Left hindlimb (tissue), 1 donor: Measurements from ENCODE around the gene CHFR.
"Not testable (repeated sequence)": the region's sequence is repeated elsewhere in the genome, so short reads cannot be mapped to it uniquely, and the experiment has no call there.

Experiments used
- DNase-seq: peaks from one replicate; pipeline ENCODE4 v3.0.0-alpha.2; 2018

The CHFR gene

GRCh38 chr12:132873724-132874123, 13.7 kb downstream of the CHFR start:
- no peak for DNase-seq

GRCh38 chr12:132872975-132873421, 14.4 kb downstream of the CHFR start:
- no peak for DNase-seq

DNA sequence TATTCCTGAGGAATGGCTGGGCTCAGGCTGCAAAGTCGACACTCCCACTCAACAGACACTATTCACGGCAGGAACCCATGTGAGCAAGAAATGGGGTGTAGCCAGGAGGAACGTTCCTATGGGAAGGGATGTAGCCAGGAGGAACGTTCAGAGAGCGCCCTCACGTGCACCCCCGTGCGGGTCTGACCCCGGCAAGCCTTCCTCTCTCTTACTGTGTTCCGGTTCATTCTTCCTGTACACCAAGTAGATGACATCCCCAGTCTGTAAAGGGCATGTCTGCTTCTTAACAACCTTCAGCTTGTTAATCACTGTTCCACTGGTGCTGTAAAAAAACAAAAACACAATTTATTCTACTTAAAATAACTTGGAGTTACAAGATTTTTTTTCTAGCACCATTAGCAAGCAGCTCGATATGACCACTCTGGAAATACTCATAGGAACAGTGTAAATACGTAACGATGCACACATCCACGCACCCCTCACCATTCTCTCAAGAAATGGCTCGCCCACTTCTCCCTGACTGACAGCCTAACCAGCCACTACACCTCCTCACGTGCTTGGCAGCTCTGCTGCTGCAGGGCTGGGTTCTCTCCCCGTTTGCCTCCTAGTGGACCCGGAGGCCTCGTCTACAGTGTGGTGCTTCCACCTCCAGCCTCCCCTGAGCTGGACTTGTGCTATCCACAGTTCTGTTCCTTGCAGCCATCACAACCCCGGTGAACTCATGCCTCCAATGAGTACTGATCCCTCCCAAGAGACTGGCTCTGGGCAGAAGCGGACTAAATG, 15.1 kb downstream of the CHFR start:
- DNase-seq, result no peak

- no peak for DNase-seq
Measured at GRCh38 chr12:132869551-132869950, 17.9 kb downstream of the CHFR start.

DNA sequence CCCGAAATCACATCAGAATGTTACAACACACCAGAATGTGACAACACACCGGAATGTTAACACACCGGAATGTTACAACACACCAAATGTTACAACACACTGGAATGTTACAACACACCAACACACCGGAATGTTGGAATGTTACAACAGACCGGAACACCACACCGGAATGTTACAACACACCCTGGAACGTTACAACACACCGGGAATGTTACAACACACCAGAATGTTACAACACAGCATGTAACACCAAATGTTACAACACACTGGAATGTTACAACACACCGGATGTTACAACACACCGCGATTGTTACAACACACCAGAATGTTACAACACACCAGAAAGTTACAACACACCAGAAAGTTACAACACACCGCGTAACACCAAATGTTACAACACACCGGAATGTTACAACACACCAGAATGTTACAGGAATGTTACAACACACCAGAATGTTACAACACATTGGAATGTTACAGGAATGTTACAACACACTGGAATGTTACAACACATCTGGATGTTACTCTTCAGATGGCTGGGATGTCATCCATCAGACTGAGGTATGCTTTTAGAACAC, 21.1 kb downstream of the CHFR start:
- no peak for DNase-seq

DNA sequence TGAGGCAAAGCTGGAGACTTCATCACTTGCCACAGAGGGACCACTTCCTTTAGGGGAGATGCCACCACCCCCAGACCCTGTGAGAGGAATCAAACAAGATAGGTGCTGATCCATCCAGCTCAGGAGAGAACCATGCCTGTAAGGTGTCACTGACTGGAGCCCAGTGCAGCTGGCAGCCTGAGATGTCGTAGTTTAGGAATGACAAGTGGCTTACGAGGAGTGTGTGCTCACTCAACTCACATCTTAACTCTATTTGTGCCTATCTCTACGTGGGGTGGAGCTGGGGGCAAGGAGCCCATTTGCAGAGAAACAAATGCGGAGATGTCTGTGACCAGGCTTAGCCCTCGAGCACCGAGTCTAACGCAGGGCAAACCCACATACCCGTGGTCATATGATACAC, 25.8 kb downstream of the CHFR start:
- no peak for DNase-seq

- no peak for DNase-seq
Measured at GRCh38 chr12:132858718-132859266, 28.6 kb downstream of the CHFR start.

DNA sequence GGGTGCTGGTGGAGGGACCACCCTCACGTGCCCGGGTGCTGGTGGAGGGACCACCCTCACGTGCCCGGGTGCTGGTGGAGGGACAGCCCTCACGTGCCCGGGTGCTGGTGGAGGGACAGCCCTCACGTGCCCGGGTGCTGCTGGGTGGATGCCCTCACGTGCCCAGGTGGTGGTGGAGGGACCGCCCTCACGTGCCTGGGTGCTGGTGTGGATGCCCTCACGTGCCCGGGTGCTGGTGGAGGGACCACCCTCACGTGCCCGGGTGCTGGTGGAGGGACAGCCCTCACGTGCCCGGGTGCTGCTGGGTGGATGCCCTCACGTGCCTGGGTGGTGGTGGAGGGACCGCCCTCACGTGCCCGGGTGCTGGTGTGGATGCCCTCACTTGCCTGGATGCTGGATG, 30.4 kb downstream of the CHFR start:
- DNase-seq, result not testable (repeated sequence)

- DNase-seq, result no peak
Measured at GRCh38 chr12:132856581-132856980, 30.8 kb downstream of the CHFR start.

DNA sequence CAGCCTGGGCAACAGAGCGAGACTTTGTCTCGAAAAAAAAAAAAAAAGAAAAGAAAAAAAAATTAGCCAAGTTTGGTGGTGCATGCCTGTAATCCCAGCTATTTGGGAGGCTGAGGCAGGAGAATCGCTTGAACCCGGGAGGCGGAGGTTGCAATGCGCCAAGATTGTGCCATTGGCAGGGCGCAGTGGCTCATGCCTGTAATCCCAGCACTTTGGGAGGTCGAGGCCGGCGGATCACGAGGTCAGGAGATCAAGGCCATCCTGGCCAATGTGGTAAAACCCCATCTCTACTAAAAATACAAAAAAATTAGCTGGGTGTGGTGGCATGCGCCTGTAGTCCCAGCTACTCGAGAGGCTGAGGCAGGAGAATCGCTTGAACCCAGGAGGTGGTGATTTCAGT, 32.2 kb downstream of the CHFR start:
- DNase-seq, result not testable (repeated sequence)

DNA sequence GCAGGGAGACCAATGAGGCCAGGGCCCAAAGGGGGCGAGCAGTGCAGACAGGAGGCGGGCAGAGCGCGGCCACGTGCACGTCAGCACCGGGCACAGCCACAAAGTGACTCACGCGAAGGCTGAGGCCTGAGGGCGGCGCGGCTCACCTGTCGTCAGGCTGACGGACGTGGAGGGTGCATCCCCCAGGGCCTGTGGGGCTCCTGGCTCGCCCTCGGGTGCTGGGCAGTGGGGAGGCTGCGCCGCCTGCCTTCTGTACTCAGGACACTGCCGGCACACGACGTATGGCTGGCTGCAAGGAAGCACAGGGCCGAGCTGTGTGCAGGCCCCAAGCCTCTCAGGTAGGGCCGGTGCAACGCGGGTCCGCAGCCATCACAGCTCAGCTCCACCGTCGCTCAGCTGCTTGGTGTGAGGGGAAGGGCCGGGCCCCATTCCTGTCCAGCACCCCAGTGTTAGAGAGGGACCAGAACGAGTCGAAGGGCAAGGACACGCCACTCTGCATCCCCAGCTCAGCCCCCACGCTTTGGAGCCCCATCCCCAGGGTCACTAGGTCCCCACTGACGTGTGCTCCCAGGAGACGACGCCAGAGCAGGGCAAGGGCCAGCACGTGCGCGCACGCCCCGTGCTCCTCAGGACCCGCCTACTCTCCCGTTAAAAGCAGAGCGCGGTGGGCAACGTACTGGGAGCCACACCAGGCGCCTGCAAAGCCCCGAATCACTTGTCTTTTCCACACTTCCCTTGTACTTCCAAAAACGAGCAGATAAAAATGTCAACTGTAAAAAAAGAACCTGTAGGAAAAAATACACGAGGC, 33.9 kb downstream of the CHFR start:
- no peak for DNase-seq

- no peak for DNase-seq
Measured at GRCh38 chr12:132852496-132852895, 34.9 kb downstream of the CHFR start.

GRCh38 chr12:132851465-132851864, 35.9 kb downstream of the CHFR start:
- no peak for DNase-seq

- no peak for DNase-seq
Measured at GRCh38 chr12:132850291-132850690, 37.1 kb downstream of the CHFR start.

- no peak for DNase-seq
Measured at GRCh38 chr12:132848521-132848920, 38.9 kb downstream of the CHFR start.

- DNase-seq, result no peak
Measured at GRCh38 chr12:132847363-132848356, 39.7 kb downstream of the CHFR start.

- DNase-seq, result not testable (repeated sequence)
Measured at GRCh38 chr12:132844681-132845080, 42.7 kb downstream of the CHFR start.

DNA sequence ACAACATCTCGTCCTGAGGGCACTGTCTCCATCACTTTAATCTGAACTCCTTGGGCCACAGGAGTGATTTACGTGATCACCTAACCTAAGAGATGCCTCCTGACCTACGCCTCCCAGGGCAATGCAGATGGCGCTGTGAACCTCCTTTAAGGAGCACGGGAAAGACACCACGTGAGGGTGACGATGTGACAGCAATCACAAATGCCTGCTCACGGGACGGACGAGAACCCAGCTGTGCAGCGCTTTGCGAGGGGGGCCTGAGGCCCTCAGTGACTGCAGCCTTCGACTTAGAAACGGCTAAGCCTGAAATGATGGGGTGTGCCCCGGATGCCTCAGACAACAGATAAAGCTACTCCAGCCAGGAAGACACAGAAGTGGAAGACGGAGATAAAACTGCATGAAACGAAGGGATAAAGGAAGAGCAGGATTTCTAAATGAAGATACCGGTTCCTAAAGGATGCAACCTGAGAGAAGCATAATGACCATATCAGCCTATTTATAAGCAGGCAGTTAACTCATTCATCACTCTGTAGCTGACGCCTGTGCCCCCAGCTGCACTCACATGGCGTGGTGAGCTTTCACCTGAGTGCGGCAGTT, 44.9 kb downstream of the CHFR start:
- no peak for DNase-seq

GRCh38 chr12:132841151-132841550, 46.3 kb downstream of the CHFR start:
- no peak for DNase-seq

DNA sequence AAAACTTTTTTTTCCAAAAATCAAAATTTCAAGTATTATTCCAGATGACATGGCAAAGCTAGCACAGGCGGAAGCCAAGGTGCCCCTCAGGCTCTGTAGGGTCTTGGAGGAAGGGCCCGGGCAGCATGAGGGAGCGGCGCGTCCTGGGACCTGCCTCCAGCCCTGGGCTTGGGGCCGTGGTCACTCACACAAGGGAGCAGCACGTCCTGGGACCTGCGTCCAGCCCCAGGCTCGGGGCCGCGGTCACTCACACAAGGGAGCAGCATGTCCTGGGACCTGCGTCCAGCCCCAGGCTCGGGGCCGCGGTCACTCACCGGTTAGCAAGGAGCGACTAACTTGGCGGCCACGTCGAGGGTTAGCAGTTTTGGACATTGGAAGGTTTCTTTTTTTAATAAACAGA, 46.9 kb downstream of the CHFR start:
- no peak for DNase-seq

DNA sequence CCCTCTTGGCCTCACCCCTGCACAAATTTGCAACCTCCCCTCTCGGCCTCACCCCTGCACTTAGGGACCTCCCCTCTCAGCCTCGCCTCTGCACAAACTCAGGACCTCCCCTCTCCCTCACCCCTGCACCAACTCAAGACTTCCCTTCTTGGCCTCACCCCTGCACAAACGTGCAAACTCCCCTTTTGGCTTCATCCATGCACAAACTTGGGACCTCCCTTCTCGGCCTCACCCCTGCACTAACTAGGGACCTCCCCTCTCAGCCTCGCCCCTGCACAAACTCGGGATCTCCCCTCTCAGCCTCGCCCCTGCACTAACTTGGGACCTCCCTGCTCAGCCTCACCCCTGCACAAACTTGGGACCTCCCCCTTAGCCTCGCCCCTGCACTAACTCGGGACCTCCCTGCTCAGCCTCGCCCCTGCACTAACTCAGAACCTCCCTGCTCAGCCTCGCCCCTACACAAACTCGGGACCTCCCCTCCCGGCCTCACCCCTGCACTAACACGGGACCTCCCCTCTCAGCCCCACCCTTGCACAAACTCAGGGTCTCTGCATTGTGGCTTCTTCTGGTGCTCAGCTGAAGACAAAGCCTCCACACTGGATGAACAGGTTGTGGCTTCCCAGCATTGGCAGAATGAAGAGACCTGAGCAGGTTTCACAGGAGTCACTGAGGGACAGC, 47.7 kb downstream of the CHFR start:
- DNase-seq, result no peak
